HL-60 (cell line): Measurements from ENCODE around the gene LRRC37B.
"Not testable (repeated sequence)": the region's sequence is repeated elsewhere in the genome, so short reads cannot be mapped to it uniquely, and the experiment has no call there.

Experiments used
- CTCF ChIP-seq: IDR thresholded peaks from one replicate; pipeline ENCODE4 v1.5.1; 2011; ENCODE audit warnings: low read length, control low read depth, inconsistent platforms; ENCODE audit not compliant: insufficient read depth
- GABPA ChIP-seq: IDR thresholded peaks from 2 replicates; pipeline ENCODE4 v1.6.1; 2012; ENCODE audit warnings: low read depth
- POLR2AphosphoS5 ChIP-seq: IDR thresholded peaks from 2 replicates; pipeline ENCODE4 v1.6.1; 2012; ENCODE audit warnings: low read depth
- REST ChIP-seq: IDR thresholded peaks from 2 replicates; pipeline ENCODE4 v1.6.1; 2012; ENCODE audit warnings: low read depth; ENCODE audit not compliant: insufficient replicate concordance
- SPI1 ChIP-seq: IDR thresholded peaks from 2 replicates; pipeline ENCODE4 v1.6.1; 2012; ENCODE audit warnings: low read depth, mild to moderate bottlenecking, borderline replicate concordance

GRCh38 chr17:32073131-32073530, 65.9 kb downstream of the LRRC37B start:
- not testable (repeated sequence) for TF ChIP-seq CTCF, REST, POLR2AphosphoS5, GABPA, SPI1
